NCI-H1048 (cell line): ENCODE data around the gene CDH5.
"Not testable (repeated sequence)": the region's sequence is repeated elsewhere in the genome, so short reads cannot be mapped to it uniquely, and the experiment has no call there.

Experiments
- DNase-seq: peaks from one replicate; lab custom pipeline; 2025; lab: John Stamatoyannopoulos, UW

The CDH5 gene

DNA sequence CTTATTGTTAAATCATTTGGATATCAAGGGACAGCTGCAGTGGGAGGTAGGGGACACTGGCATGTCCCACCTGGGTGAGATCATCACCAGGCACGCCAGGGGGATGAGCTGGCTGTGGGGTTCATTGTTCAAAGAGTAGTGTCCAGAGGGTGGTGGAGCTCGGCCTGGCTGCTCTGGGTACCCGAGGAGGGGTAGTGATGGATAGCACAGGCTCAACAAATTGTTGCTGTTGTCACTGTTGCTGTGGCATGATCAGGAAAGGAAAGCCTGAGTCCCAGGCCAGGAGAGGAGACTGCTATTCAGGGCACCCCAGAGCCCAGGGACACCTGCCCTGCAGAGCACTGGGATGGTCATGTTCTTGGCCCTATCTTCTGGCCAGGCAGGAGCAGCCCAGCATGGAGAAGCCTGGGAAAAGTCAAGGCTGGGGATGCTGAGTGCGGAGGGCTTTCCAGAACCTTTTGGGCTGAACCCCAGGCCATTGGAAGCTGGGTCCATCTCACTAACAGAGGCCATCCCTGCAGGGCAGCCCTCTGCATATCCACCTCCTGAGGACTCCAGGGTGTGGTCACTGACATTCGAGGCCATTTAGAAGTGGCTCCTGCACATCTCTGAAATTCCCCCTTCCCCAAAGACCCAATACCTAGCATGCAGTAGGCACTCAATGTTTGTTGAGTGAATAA, 72.7 kb downstream of the CDH5 start:
- no peak for DNase-seq

DNA sequence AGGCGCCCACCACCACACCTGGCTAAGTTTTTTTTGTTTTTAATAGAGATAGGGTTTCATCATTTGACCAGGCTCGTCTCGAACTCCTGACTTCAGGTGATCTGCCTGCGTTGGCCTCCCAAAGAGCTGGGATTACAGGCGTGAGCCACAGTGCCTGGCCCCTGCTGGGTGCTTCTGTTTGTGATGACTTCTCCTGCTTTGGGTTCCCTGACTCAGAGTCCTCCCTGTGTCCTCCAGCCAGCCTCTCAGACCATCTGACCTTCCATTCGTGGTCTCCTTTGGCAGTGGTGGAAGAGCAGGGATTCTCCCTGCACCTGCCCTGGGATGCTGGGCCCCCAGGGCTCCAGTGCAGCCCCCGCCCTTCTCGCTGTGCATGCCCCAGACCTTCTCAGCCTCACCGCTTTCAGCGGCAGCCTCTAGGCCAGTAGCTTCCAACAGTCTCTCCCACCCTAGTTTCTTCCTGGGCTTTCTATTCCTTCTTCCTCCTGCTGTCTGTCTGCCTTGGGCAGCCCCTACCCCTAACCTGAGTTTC, 73.8 kb downstream of the CDH5 start:
- DNase-seq, result no peak

DNA sequence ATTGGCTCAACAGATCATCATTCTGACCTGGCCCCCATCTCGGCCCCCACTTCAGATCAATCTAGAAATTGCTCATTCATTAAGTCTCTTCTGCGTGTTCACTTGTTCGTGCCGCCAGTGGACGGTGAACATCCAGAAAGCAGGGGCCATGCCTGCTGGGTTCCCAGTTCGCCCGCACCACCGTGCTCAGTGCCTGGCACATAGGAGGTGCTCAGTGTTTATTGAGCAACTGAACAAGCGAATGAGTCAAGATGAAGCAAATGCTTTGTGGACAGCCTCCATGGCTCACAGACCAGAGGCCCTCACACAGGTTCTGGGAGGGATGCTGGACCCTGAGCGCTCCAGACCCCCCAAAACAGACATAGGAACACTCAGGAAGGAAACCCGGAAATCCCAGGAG, 74.5 kb downstream of the CDH5 start:
- no peak for DNase-seq

DNA sequence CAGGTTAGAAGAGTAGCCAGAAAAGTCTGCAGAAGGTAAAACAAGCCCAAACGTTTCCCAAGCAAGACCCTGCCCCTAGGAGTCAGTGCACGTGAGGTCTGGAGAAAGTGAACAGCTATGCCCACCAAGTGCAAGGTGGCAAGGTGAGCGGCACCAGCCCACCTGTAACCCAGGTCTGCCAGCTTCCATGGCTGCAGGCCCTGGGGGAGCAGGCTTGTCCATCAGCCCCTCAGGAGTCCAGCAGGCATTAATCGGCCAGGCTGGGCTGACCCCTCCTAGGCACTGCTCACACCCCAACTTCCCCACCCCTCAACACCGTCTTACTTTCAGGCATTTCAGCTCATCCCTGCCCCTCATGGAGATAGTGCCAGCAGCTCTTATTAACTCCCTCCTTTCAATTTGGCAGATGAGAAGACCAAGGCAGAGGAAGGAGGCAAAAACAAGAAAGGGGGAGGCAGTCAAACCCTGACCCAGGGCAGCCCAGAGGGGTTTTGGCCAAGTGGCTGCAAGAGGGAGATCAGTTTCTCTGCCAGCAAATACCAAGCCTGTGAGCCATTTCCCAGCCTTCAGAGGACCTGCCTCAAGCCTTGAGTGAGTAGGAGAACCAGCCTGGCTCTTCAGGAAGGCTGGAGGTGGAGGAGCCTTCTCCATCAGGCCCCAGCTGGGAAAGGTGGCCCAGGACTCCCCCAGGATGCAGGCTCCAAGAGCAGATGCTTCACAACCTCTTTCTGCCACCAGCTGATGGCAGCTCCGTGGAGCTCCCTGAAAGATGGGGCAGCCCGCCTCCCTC, 75.3 kb downstream of the CDH5 start:
- no peak for DNase-seq

DNA sequence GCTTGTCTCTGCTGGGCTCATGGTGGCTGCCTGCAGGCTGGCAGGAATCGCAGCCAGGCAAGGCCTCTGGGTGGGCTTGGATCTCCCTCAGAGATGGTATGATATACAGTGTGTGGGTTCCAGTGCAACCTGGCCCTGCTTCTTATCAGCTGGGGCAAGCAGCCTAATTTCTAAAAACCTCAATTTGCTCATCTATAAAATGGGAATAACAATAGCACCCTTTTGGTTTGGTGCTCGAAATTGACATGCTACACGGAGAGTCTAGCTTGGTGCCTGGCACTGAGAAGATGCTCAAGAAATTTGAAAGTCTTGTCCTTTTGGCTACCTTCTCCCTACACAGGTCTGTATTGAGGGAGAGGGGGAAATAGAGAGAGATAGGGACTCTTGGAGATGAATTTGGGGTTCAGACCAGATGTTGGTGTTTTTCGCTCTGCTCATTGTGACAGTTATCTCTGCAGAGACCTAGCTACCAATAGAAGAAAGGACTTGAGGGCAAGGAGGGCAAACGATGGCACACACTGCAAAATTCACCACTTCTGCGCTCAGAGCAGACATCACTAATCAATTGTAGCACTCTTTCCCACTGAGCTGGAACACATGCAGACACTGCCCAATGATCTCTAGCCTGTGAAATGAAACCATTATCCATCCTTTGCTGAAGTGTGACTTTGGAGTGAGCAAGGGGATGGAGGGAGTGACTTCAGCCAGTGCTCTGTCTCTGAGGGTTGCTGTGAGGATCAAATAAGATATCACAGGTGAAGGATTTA, 76.2 kb downstream of the CDH5 start:
- no peak for DNase-seq

DNA sequence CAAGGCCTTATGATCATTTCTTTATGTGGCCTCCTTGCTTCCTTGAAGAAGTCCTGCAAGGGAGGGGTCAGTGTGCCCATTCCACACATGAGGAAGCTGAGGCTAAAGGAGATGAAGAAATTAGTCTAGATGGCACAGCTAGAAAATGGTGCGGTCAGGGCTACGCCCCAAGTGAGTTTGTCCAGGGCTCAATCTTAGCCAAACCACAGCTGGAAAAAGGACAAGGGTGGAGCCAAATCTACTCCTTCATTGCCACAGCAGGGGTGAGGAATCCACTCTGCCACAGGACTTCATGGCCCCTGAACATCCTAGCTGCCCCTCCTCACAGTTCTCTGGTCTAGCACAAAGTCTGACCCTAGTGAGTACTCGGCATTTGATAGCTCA, 76.8 kb downstream of the CDH5 start:
- no peak for DNase-seq

DNA sequence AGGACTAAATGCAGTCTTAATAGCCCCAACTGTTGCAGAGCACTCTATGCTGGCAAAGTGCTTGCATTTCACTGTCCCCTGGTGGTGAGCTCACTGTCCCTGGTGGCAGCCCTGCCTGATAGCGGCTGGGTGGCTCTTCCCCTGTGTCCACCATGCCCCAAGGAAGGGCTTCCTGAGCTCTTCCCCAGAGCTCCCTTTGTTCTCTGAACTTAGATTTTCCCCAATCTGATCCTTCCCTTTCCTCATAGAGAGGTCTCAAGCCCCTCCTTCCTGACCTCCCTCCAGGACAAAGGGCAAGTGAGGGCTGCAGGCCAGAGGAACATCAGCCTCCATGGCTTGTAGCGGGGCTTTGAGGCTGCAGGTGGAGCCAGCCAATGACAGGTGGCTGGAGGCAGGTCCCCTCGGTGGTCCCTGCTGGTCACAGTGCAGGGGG, 77.6 kb downstream of the CDH5 start:
- no peak for DNase-seq

DNA sequence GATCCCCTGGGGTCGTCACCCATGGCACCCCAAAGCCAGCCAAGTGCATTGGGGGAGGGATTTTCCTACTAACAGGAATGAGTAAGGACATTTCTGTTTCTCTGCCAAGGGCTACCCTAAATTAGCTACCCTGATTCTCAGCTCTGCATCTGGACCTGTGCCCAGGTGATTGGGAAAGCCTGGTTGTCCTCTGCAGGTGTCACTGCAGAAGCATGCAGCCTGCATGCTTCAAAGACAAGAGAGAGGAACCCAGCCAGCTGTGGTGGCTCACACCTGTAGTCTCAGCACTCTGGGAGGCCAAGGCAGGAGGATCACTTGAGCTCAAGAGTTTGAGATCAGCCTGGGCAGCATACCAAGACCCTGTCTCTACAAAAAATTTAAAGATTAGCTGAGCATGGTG, 80.2 kb downstream of the CDH5 start:
- no peak for DNase-seq

DNA sequence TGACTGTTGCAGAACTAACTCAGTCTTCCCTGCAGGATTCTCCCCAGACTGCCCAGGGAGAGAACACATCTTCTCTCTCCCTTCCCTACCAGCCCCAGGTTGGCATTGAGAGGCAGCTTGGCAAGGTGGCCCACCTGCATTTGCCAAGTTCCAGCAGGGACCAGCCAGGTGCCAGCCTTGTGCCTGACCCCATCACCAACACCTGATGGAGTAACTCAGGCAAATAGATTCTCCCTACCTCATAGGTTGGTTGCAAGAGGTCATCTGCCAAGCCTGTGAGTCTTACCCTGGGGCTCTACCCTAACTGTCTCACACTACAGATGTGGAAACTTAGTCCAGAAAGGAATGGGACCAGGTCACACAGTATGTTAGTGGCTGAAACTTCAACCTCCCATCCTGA, 81.0 kb downstream of the CDH5 start:
- no peak for DNase-seq

DNA sequence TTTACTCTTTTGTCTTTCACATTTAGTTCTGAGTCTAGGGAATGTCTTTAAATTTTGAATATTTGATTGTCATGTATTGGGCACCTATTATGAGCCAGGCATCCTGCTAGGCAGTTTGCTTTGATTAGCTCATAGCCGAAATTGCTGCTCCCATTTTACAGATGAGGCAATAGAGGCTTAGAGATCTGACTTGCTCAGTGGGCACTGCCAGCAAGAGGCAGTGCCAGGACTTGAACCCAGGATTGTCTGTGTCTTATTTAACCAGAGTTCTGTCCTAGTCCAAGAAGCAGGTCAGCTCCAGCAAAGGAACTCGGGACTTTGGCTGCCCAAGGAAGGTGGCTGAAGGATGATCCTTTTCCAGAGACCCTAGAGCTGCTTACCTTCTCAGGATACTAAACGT, 85.1 kb downstream of the CDH5 start:
- no peak for DNase-seq

DNA sequence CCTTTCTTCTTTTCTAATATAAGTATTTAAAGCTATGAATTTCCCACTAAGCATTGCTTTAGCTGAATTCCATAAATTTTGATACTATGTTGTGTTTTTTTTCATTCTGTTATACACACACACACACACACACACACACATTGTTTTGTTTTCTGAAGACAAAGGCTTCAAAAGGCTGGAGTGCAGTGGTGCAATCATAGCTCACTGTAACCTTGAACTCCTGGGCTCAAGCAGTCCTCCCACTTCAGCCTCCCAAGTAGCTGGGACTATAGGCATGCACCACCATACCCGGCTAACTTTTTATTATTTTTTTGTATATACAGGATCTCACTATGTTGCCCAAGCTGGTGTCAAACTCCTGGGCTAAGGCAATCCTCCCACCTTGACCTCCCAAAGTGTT, 86.7 kb downstream of the CDH5 start:
- not testable (repeated sequence) for DNase-seq
